ENCODE results near the gene MRAS.
"Not testable (repeated sequence)": the region's sequence is repeated elsewhere in the genome, so short reads cannot be mapped to it uniquely, and the experiment has no call there.

MRAS gene

GRCh38 chr3:138449490-138449889, 101.1 kb downstream of the MRAS start:
- Histone ChIP-seq H3K36me3 (ENCODE audit: control insufficient read depth, insufficient read depth, low read length) (no peaks in the 10 kb centered on the region), H3K27me3 (ENCODE audit: control insufficient read depth, insufficient read depth, low read length) (no peaks in the 10 kb centered on the region)

GRCh38 chr3:138450181-138450580, 101.8 kb downstream of the MRAS start:
- Histone ChIP-seq H3K4me3 (ENCODE audit: low read length) (no peak overlapping the region), H3K27me3 (ENCODE audit: control insufficient read depth, insufficient read depth, low read length) (no peaks in the 10 kb centered on the region), H3K4me1 (ENCODE audit: control insufficient read depth, insufficient read depth, low read length) (no peaks in the 10 kb centered on the region), H3K9ac (ENCODE audit: low read length) (no peak overlapping the region), H3K36me3 (ENCODE audit: control insufficient read depth, insufficient read depth, low read length) (no peaks in the 10 kb centered on the region), H3K9me3 (ENCODE audit: control insufficient read depth, low read length) (no peaks in the 10 kb centered on the region)

More at GRCh38 chr3:138449490-138449889, 101.1 kb downstream of the MRAS start:
- Histone ChIP-seq H3K4me3 (ENCODE audit: low read length) (no peak overlapping the region), H3K4me1 (ENCODE audit: control insufficient read depth, insufficient read depth, low read length) (no peaks in the 10 kb centered on the region), H3K9ac (ENCODE audit: low read length) (no peak overlapping the region), H3K9me3 (ENCODE audit: control insufficient read depth, low read length) (no peaks in the 10 kb centered on the region)

- Histone ChIP-seq H3K27me3 (ENCODE audit: control insufficient read depth, insufficient read depth, low read length) (no peaks in the 10 kb centered on the region), H3K9ac (ENCODE audit: low read length) (no peak overlapping the region), H3K4me1 (ENCODE audit: control insufficient read depth, insufficient read depth, low read length) (no peaks in the 10 kb centered on the region), H3K36me3 (ENCODE audit: control insufficient read depth, insufficient read depth, low read length) (no peaks in the 10 kb centered on the region), H3K9me3 (ENCODE audit: control insufficient read depth, low read length) (no peaks in the 10 kb centered on the region), H3K4me3 (ENCODE audit: low read length) (no peak overlapping the region)
These were observed 102.5 kb downstream of the MRAS start for GRCh38 chr3:138450704-138451424.

DNA sequence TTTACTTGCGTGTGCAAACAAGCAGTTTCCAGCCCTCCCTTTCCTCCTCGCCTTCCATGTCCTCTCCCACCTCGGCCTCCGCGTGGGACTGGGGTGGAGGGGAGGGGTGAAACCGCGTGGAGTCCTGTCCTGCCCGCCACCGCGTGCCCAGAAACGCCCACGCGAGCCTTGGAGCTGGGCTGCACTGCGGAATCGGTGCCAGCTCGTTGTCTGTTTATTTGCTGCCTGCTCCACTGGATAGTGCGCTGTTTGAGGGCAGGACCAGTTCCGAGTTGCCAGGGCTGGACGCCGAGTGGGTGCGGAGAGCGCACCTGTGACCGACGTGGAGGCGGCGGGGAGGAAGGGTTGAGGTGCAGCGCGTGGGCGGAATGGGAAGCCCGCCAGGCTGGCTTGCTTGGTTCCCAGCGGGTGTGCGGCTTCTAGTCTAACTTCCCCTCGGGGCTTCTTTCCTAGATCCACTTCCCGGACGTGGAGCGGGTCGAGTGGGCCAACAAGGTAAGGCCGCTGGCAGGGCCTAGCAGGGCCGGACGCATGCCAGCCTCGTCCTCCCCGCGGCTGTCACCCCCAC, 103.3 kb downstream of the MRAS start:
- Histone ChIP-seq H3K36me3 (ENCODE audit: control insufficient read depth, insufficient read depth, low read length) (no peaks in the 10 kb centered on the region), H3K4me3 (ENCODE audit: low read length) (no peak overlapping the region), H3K9me3 (ENCODE audit: control insufficient read depth, low read length) (no peaks in the 10 kb centered on the region), H3K4me1 (ENCODE audit: control insufficient read depth, insufficient read depth, low read length) (no peaks in the 10 kb centered on the region), H3K9ac (ENCODE audit: low read length) (no peak overlapping the region), H3K27me3 (ENCODE audit: control insufficient read depth, insufficient read depth, low read length) (no peaks in the 10 kb centered on the region)

- Histone ChIP-seq H3K36me3 (ENCODE audit: control insufficient read depth, insufficient read depth, low read length) (no peaks in the 10 kb centered on the region), H3K4me1 (ENCODE audit: control insufficient read depth, insufficient read depth, low read length) (no peaks in the 10 kb centered on the region), H3K9me3 (ENCODE audit: control insufficient read depth, low read length) (no peaks in the 10 kb centered on the region), H3K9ac (ENCODE audit: low read length) (no peak overlapping the region), H3K4me3 (ENCODE audit: low read length) (no peak overlapping the region), H3K27me3 (ENCODE audit: control insufficient read depth, insufficient read depth, low read length) (no peaks in the 10 kb centered on the region)
These were observed 104.1 kb downstream of the MRAS start for GRCh38 chr3:138452436-138452835.

DNA sequence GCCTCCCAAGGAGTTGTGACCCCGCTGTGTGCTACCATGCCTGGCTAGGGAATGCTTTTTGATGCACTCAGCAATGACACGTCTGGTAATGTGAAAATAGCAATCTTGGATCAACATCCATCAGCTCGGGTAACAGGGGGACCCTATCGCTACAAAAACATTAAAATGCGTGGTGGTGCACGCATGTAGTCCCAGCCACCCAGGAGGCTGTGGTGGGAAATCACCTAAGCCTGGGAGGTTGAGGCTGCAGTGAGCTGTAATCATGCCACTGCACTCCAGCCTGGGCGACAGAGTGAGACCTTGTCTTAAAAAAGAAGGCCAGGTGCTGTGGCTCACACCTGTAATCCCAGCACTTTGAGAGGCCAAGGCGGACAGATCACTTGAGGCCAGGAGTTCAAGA, 105.6 kb downstream of the MRAS start:
- not testable (repeated sequence) for H3K36me3 ChIP-seq (ENCODE audit: control insufficient read depth, insufficient read depth, low read length); H3K9ac ChIP-seq (ENCODE audit: low read length); H3K9me3 ChIP-seq (ENCODE audit: control insufficient read depth, low read length); H3K4me1 ChIP-seq (ENCODE audit: control insufficient read depth, insufficient read depth, low read length); H3K27me3 ChIP-seq (ENCODE audit: control insufficient read depth, insufficient read depth, low read length); H3K4me3 ChIP-seq (ENCODE audit: low read length)

All from mucosa of stomach (tissue), 1 donor.